Activated gamma-delta T cell (primary cell): ENCODE measurements around the gene ADGRB2.

Source experiments
- DNase-seq: peaks from one replicate; lab custom pipeline; 2025; lab: John Stamatoyannopoulos, UW

Gene ADGRB2

GRCh38 chr1:31749785-31750735, 14.1 kb downstream of the ADGRB2 start:
- DNase-seq: no peak

GRCh38 chr1:31748365-31748764, 15.8 kb downstream of the ADGRB2 start:
- no peak for DNase-seq

- DNase-seq: no peak
These were observed 16.8 kb downstream of the ADGRB2 start for GRCh38 chr1:31747304-31747703.

- no peak for DNase-seq
These were observed 17.5 kb downstream of the ADGRB2 start for GRCh38 chr1:31746687-31747086.

GRCh38 chr1:31745946-31746670, 18.0 kb downstream of the ADGRB2 start:
- DNase-seq: no peak

- DNase-seq: peak; percentile 45
These were observed 18.8 kb downstream of the ADGRB2 start for GRCh38 chr1:31745096-31745945.

- DNase-seq: no peak
These were observed 19.8 kb downstream of the ADGRB2 start for GRCh38 chr1:31744165-31744888.

GRCh38 chr1:31742462-31743212, 21.5 kb downstream of the ADGRB2 start:
- no peak for DNase-seq

- DNase-seq: no peak
These were observed 24.8 kb downstream of the ADGRB2 start for GRCh38 chr1:31739346-31739745.

GRCh38 chr1:31736675-31737074, 27.5 kb downstream of the ADGRB2 start:
- DNase-seq: no peak

- no peak for DNase-seq
These were observed 28.6 kb downstream of the ADGRB2 start for GRCh38 chr1:31735571-31735970.

GRCh38 chr1:31734582-31735107, 29.5 kb downstream of the ADGRB2 start:
- no peak for DNase-seq

GRCh38 chr1:31733389-31734219, 30.5 kb downstream of the ADGRB2 start:
- DNase-seq: no peak

GRCh38 chr1:31732751-31733289, 31.3 kb downstream of the ADGRB2 start:
- no peak for DNase-seq

GRCh38 chr1:31732343-31732742, 31.8 kb downstream of the ADGRB2 start:
- DNase-seq: no peak

GRCh38 chr1:31731049-31731565, 33.0 kb downstream of the ADGRB2 start:
- no peak for DNase-seq

GRCh38 chr1:31730336-31731048, 33.6 kb downstream of the ADGRB2 start:
- no peak for DNase-seq

- no peak for DNase-seq
These were observed 36.3 kb downstream of the ADGRB2 start for GRCh38 chr1:31727849-31728248.
